Colonic mucosa (tissue), 4 donors: ENCODE results near the gene ZFY. TPM values are rescaled to one million over a fixed set of nuclear protein-coding genes. Genes with fewer than 3 reads are reported as not detected.
"Not testable (repeated sequence)": the region's sequence is repeated elsewhere in the genome, so short reads cannot be mapped to it uniquely, and the experiment has no call there.

ENCODE experiments used
- DNase-seq: peaks from one replicate; pipeline ENCODE4 v3.0.0-alpha.2; 2020
- H3K27ac ChIP-seq: fragments of 200-600 bp; one replicate; pipeline ENCODE4 v1.8.0; 2021
- H3K27me3 ChIP-seq: fragments of 200-600 bp; one replicate; pipeline ENCODE4 v1.8.0; 2021
- H3K36me3 ChIP-seq: fragments of 200-600 bp; one replicate; pipeline ENCODE4 v1.8.0; 2021
- H3K4me1 ChIP-seq: fragments of 200-600 bp; one replicate; pipeline ENCODE4 v1.8.0; 2021; ENCODE audit warnings: mild to moderate bottlenecking
- H3K4me3 ChIP-seq: fragments of 200-600 bp; one replicate; pipeline ENCODE4 v1.8.0; 2021
- H3K9ac ChIP-seq, 2 donors: one replicate each; pipeline ENCODE4 v1.7.0; 2013; ENCODE audit warnings: control low read depth in 2 of 2, low read depth in 2 of 2, low read length in 2 of 2
- H3K9me3 ChIP-seq: fragments of 200-600 bp; one replicate; pipeline ENCODE4 v1.8.0; 2021
- intact Hi-C: fragments of 100-400 bp; cut with DNase I; formaldehyde crosslinking; loops from one replicate; pipeline ENCODE4 v1.14.1; 2022
- total RNA-seq, 2 donors: library from RNA; stranded (reverse); fragmentation: NEBNext Ultra II Directional in 1 of 2; extraction: Animal tissue kit (Norgen Biotek cat#: 25700) in 1 of 2; gene quantifications; one replicate each; pipeline ENCODE4 v1.2.1, GENCODE V29; 2021
- TF ChIP-seq, protein P1 (sequence below): fragments of 200-600 bp; IDR thresholded peaks from one replicate; pipeline ENCODE4 v1.8.0; 2022; ENCODE audit warnings: antibody characterized with exemption, mild to moderate bottlenecking
- donor health status: healthy.
- donor health status: DM: no; HTN: no; CAD: no.
- donor health status: DM: no; HTN: no; CAD: no.

ZFY gene
- total RNA-seq, 2 donors from 2014 or later, result 0.35 TPM; not detected in 1

DNA sequence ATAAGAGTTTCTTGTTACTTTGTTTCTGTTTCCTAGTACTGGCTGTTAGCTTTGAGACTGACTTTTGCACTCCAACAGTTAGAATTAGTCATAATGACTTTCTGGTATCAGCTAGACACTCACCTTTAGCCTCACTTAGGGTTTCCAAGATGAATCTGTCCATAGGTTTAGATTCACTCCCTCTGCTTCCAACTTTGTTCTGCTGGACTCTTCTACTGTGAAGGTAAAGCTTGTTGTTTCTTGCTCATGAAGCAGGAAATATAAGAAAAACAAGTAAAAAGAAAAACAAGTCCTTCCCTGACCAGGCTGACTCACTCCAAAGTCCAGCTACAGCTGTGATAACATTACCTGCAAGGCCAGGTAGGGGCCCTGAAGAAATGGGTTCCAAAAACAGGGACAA, 67.0 kb downstream of the ZFY start:
- Histone ChIP-seq H3K9me3 (no peaks in the 10 kb centered on the region), H3K4me1 (no peaks in the 10 kb centered on the region), H3K4me3 (no peak overlapping the region), H3K27ac (no peak overlapping the region), H3K9ac (no peak overlapping the region), H3K36me3 (no peaks in the 10 kb centered on the region), H3K27me3 (no peaks in the 10 kb centered on the region)
- TF ChIP-seq, protein P1, sequence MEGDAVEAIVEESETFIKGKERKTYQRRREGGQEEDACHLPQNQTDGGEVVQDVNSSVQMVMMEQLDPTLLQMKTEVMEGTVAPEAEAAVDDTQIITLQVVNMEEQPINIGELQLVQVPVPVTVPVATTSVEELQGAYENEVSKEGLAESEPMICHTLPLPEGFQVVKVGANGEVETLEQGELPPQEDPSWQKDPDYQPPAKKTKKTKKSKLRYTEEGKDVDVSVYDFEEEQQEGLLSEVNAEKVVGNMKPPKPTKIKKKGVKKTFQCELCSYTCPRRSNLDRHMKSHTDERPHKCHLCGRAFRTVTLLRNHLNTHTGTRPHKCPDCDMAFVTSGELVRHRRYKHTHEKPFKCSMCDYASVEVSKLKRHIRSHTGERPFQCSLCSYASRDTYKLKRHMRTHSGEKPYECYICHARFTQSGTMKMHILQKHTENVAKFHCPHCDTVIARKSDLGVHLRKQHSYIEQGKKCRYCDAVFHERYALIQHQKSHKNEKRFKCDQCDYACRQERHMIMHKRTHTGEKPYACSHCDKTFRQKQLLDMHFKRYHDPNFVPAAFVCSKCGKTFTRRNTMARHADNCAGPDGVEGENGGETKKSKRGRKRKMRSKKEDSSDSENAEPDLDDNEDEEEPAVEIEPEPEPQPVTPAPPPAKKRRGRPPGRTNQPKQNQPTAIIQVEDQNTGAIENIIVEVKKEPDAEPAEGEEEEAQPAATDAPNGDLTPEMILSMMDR, result no peak
- no peak for DNase-seq
- intact Hi-C loops, result no loop called here

DNA sequence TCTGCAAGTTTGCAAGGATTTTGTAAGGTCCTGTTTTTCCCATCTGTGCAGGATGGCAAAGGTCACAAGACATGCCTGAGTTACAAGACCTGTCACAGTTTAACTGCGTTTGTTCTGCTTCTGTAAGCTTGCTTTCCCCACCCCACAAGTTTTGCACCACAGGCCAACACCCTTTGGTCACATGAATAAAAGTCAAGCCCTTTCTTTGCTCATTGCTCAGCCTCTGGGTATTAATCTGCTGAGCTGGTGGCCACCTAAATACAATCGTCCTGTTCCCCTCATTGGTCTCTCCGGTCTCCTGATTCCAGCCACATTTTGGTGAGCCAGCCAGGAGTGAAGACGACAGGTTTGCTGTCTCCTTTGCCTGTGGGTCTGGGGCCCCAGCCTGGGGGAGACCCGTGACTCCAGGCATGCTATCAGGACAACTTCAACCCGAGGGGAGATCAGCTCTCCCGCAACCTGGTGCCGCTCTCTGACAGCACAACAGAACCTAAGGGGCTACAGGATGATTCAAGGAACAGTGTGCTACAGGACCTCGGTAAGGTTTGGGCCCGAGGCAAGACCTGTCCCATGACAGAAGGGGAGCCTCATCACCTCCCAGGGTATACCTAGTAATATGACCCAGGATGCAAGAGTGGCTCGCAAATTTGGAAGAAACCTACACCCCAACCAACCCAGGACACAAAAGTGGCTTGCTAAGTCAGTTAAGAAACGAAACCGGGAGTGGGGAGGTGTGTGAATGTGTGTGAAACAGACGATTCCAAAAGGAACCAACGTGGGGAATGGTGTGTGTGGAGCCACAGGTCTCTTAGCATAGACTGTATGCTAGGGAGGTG, 67.7 kb downstream of the ZFY start:
- no peak overlapping the region for H3K4me3 ChIP-seq
- no peak overlapping the region for H3K27ac ChIP-seq
- no peaks in the 10 kb centered on the region for H3K9me3 ChIP-seq
- no peak for DNase-seq
- no peak overlapping the region for H3K9ac ChIP-seq
- TF ChIP-seq, protein P1, result no peak
- intact Hi-C loops, result no loop called here
- no peaks in the 10 kb centered on the region for H3K36me3 ChIP-seq
- no peaks in the 10 kb centered on the region for H3K4me1 ChIP-seq
- no peaks in the 10 kb centered on the region for H3K27me3 ChIP-seq

DNA sequence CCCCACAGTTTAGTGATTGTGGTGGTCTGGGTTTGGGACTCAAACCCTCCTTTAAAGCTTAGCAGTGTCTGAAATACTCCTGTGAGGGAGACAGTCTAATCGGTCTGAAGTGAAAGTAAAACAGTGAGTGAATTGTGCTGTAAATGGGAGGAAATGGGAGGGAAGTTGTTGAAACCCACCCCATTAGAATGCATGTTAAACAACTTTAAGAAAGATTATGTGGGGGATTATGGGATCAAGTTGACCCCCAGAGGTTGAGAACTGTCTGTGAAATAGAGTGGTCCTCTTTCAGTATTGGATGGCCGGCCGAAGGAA, 68.3 kb downstream of the ZFY start:
- no peak for DNase-seq
- H3K4me1 ChIP-seq, result no peaks in the 10 kb centered on the region
- intact Hi-C loops, result no loop called here
- no peak overlapping the region for H3K9ac ChIP-seq
- H3K9me3 ChIP-seq, result no peaks in the 10 kb centered on the region
- no peak overlapping the region for H3K4me3 ChIP-seq
- TF ChIP-seq, protein P1, result no peak
- H3K27me3 ChIP-seq, result no peaks in the 10 kb centered on the region
- no peak overlapping the region for H3K27ac ChIP-seq
- no peaks in the 10 kb centered on the region for H3K36me3 ChIP-seq

DNA sequence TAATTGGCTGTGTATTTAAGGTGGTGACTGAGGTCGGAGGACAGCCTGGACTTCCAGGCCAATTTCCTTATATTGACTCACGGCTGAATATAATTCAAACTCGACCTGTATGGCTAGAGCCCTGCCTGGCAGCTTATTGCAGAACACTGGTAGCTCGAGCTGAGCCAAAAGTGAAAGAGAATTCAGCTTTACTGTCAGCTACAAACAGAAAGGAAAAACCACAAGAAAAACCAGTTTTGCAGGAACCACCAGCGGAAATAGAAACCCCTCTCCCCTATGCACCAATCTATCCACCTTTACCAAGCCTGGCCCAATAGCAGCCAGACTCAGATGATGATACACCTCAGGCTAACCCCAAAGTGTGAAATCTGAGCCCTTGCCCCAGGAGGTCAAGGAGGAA, 68.7 kb downstream of the ZFY start:
- Histone ChIP-seq H3K27me3 (no peaks in the 10 kb centered on the region), H3K4me1 (no peaks in the 10 kb centered on the region), H3K4me3 (no peak overlapping the region), H3K9me3 (no peaks in the 10 kb centered on the region), H3K36me3 (no peaks in the 10 kb centered on the region), H3K27ac (no peak overlapping the region), H3K9ac (no peak overlapping the region)
- intact Hi-C loops, result no loop called here
- no peak for DNase-seq
- TF ChIP-seq, protein P1, result no peak

DNA sequence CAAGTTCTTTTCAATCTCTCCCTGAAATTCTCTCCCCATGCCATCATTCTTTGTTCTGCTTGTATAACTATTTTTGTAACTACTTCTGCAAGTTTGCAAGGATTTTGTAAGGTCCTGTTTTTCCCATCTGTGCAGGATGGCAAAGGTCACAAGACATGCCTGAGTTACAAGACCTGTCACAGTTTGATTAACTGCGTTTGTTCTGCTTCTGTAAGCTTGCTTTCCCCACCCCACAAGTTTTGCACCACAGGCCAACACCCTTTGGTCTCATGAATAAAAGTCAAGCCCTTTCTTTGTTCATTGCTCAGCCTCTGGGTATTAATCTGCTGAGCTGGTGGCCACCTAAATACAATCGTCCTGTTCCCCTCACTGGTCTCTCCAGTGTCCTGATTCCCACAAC, 70.8 kb downstream of the ZFY start:
- H3K9ac ChIP-seq, H3K27ac ChIP-seq, intact Hi-C loops, H3K27me3 ChIP-seq, H3K4me1 ChIP-seq, H3K4me3 ChIP-seq, H3K9me3 ChIP-seq, H3K36me3 ChIP-seq, DNase-seq: not testable (repeated sequence)

DNA sequence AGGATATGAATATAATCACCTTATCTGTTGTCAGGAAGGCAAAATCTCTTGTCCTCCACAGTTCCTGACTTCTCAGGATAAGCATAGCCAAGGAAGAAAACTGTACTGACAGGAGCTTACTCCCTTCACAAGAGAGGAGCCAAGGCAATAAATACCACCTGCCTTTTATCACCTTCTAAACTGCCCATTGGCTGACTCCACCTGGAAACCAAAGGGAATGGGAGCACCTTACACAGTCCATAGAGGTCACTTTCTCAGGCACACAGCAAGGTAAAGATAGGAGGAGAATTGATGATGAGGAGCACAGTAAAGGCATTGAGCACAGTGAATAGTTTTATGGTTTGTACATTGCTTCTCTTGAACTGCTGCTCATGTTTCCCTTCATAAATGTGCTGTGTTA, 72.8 kb downstream of the ZFY start:
- Histone ChIP-seq H3K4me3 (no peak overlapping the region), H3K9me3 (no peaks in the 10 kb centered on the region), H3K4me1 (no peaks in the 10 kb centered on the region), H3K9ac (no peak overlapping the region), H3K36me3 (no peaks in the 10 kb centered on the region), H3K27me3 (no peaks in the 10 kb centered on the region), H3K27ac (no peak overlapping the region)
- intact Hi-C loops, result no loop called here
- TF ChIP-seq, protein P1, result no peak
- DNase-seq, result no peak
